HG02943 (cell line): ENCODE results near the gene H2AZ2.
"Not testable (repeated sequence)": the region's sequence is repeated elsewhere in the genome, so short reads cannot be mapped to it uniquely, and the experiment has no call there.

ENCODE experiments used
- ATAC-seq: cut with Tn5 transposase; IDR thresholded peaks from one replicate; pipeline ENCODE4 v1.9.1; 2021; ENCODE audit warnings: mild to moderate bottlenecking, low read depth, moderate library complexity; ENCODE audit not compliant: unreplicated experiment

Gene H2AZ2

GRCh38 chr7:44789990-44790389 lies 57.9 kb downstream of the H2AZ2 start:
- no peak for ATAC-seq

GRCh38 chr7:44787762-44788161 lies 60.1 kb downstream of the H2AZ2 start:
- ATAC-seq: no peak

- no peak for ATAC-seq
Observed at GRCh38 chr7:44787041-44787440, 60.8 kb downstream of the H2AZ2 start.

GRCh38 chr7:44785218-44785617 lies 62.7 kb downstream of the H2AZ2 start:
- not testable (repeated sequence) for ATAC-seq

DNA sequence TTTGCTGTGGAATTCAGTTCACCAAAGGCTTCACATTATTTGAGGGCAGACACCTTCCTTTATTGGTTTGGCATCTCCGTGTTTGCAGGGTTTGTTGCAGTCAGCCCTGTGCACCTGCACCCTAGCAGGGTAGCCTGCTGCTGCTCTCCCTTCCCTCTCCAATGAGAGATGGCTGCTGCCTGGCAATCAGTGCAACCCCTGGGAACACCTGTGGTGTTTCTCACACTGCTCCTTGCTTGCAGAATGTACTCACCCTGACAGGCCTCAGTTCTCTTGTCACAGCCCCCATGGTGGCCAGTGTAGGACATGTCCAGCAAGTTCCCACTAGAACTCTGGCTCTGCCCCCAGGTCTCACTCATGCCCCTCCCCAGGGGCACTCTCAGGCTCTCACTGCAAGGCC lies 63.5 kb downstream of the H2AZ2 start:
- ATAC-seq: no peak

GRCh38 chr7:44783407-44783806 lies 64.5 kb downstream of the H2AZ2 start:
- ATAC-seq: no peak

DNA sequence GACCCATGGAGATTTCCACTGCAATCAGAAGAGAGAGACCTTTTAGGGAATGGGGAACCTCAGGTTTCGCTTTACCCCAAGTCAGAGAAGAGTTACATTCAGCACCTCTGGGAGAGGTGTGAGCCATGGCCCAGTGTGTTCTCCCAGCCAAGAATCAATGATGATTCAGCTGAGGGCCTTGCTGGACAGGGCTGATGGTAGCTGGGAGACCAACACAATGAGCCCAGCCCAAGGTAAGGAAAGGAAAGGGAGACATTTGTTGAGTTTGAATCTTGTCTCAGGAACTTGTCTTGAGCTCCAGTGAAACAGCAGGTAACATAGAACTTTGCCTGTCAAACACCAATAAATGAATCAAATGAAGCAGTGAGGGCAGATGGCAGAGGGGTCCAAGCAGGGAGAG lies 65.4 kb downstream of the H2AZ2 start:
- ATAC-seq: no peak
